NT2/D1 (cell line): ENCODE measurements around the gene LMAN2.

ENCODE experiments used
- SUZ12 ChIP-seq: IDR thresholded peaks from 2 replicates; pipeline ENCODE4 v1.6.1; 2011; ENCODE audit not compliant: insufficient read length, insufficient read depth; ENCODE audit errors: extremely low read depth
- YY1 ChIP-seq: IDR thresholded peaks from 2 replicates; pipeline ENCODE4 v1.6.1; 2011; ENCODE audit not compliant: insufficient read length, insufficient read depth
- ZNF274 ChIP-seq: IDR thresholded peaks from 2 replicates; pipeline ENCODE4 v1.6.1; 2011; ENCODE audit warnings: mild to moderate bottlenecking, low read depth, low read length

GRCh38 chr5:177336112-177336511 is 15.4 kb downstream of the LMAN2 start:
- TF ChIP-seq ZNF274 = no peak
- TF ChIP-seq YY1 = no peak
- no peak for TF ChIP-seq SUZ12
